ENCODE data around the gene CCDC51. TPM values are rescaled to one million over a fixed set of nuclear protein-coding genes. Genes with fewer than 3 reads are reported as not detected.

CCDC51 gene
- total RNA-seq, 1 experiment from 2014 or later = 59.5 TPM

GRCh38 chr3:48422272-48422671 is 17.6 kb downstream of the CCDC51 start:
- DNase-seq = peak in 1 of 2 experiments; percentile 35
- intact Hi-C loops (cut with micrococcal nuclease; ENCODE audit: unreplicated experiment) = no loop called here
- H3K27me3 Mint-ChIP-seq (ENCODE audit: insufficient read depth, unreplicated experiment) = no peaks in the 10 kb centered on the region
- peak in 1 of 2 experiments; percentile 35 for TF ChIP-seq CTCF (IDR thresholded peaks at IDR 0.05; ENCODE audit: insufficient read depth in 1 of 2, low read depth in 1 of 2, low read length in 1 of 2, severe bottlenecking in 1 of 2, unreplicated experiment in 1 of 2)
- ChIA-PET POLR2A (interaction anchor here (1.0 kb wide), 1 partner anchor 12 kb away, joined by 4 read pairs; no protein-coding TSS in a partner anchor), CTCF (interaction anchor here (0.7 to 2.2 kb wide), 4 partner anchors 12 to 233 kb away, joined by 3 to 21 read pairs (median 5); no protein-coding TSS in a partner anchor)
- no peaks in the 10 kb centered on the region for H3K9me3 ChIP-seq
- no peak overlapping the region for H3K4me3 Mint-ChIP-seq (ENCODE audit: unreplicated experiment)
- H3K36me3 ChIP-seq (ENCODE audit: control insufficient read depth, insufficient read depth, low read length) = peaks cover 14% of the 10 kb centered on the region
- H3K36me3 Mint-ChIP-seq (ENCODE audit: insufficient read depth, unreplicated experiment) = peaks cover 68% of the 10 kb centered on the region
- H3K4me1 ChIP-seq = peaks cover 12% of the 10 kb centered on the region
- H3K27ac Mint-ChIP-seq (ENCODE audit: unreplicated experiment) = no peak overlapping the region
- peaks cover 22% of the 10 kb centered on the region for H3K4me1 Mint-ChIP-seq (ENCODE audit: low read depth, unreplicated experiment)
- H3K27me3 ChIP-seq (replicated peaks; ENCODE audit: control insufficient read depth, insufficient read depth, low read length) = no peaks in the 10 kb centered on the region
- no TSS peak for BruUV-seq (replicated peaks)
- H3K4me3 ChIP-seq (ENCODE audit: low read depth, low read length) = no peak overlapping the region
- H3K9me3 Mint-ChIP-seq (ENCODE audit: unreplicated experiment) = no peaks in the 10 kb centered on the region

GRCh38 chr3:48420561-48420960 is 19.4 kb downstream of the CCDC51 start:
- peaks cover 72% of the 10 kb centered on the region for H3K36me3 Mint-ChIP-seq (ENCODE audit: insufficient read depth, unreplicated experiment)
- H3K9me3 Mint-ChIP-seq (ENCODE audit: unreplicated experiment) = no peaks in the 10 kb centered on the region
- POLR2A ChIA-PET = no interaction called here
- BruUV-seq (replicated peaks) = no TSS peak
- peaks cover 13% of the 10 kb centered on the region for H3K36me3 ChIP-seq (ENCODE audit: control insufficient read depth, insufficient read depth, low read length)
- no peaks in the 10 kb centered on the region for H3K27me3 ChIP-seq (replicated peaks; ENCODE audit: control insufficient read depth, insufficient read depth, low read length)
- peaks cover 9% of the 10 kb centered on the region for H3K4me1 Mint-ChIP-seq (ENCODE audit: low read depth, unreplicated experiment)
- H3K27me3 Mint-ChIP-seq (ENCODE audit: insufficient read depth, unreplicated experiment) = no peaks in the 10 kb centered on the region
- no peak overlapping the region for H3K4me3 ChIP-seq (ENCODE audit: low read depth, low read length)
- intact Hi-C loops (cut with micrococcal nuclease; ENCODE audit: unreplicated experiment) = no loop called here
- no peak for DNase-seq
- CTCF ChIA-PET = interaction anchor here (6.1 kb wide), 1 partner anchor 15 kb away, joined by 40 read pairs; no protein-coding TSS in a partner anchor
- H3K4me3 Mint-ChIP-seq (ENCODE audit: unreplicated experiment) = no peak overlapping the region
- H3K4me1 ChIP-seq = no peaks in the 10 kb centered on the region
- no peaks in the 10 kb centered on the region for H3K9me3 ChIP-seq
- TF ChIP-seq CTCF (IDR thresholded peaks at IDR 0.05; ENCODE audit: insufficient read depth in 1 of 2, low read depth in 1 of 2, low read length in 1 of 2, severe bottlenecking in 1 of 2, unreplicated experiment in 1 of 2) = no peak
- H3K27ac Mint-ChIP-seq (ENCODE audit: unreplicated experiment) = no peak overlapping the region

GRCh38 chr3:48419597-48419996 is 20.3 kb downstream of the CCDC51 start:
- no peak overlapping the region for H3K27ac Mint-ChIP-seq (ENCODE audit: unreplicated experiment)
- H3K9me3 Mint-ChIP-seq (ENCODE audit: unreplicated experiment) = no peaks in the 10 kb centered on the region
- intact Hi-C loops (cut with micrococcal nuclease; ENCODE audit: unreplicated experiment) = no loop called here
- CTCF ChIA-PET = interaction anchor here (0.9 to 6.1 kb wide), 4 partner anchors 16 to 20 kb away, joined by 3 to 40 read pairs (median 4); partner anchors contain the start of genes CCDC51 and TMA7
- no peak for DNase-seq
- no peaks in the 10 kb centered on the region for H3K27me3 Mint-ChIP-seq (ENCODE audit: insufficient read depth, unreplicated experiment)
- H3K4me3 ChIP-seq (ENCODE audit: low read depth, low read length) = no peak overlapping the region
- H3K36me3 ChIP-seq (ENCODE audit: control insufficient read depth, insufficient read depth, low read length) = peaks cover 17% of the 10 kb centered on the region
- peaks cover 80% of the 10 kb centered on the region for H3K36me3 Mint-ChIP-seq (ENCODE audit: insufficient read depth, unreplicated experiment)
- no TSS peak for BruUV-seq (replicated peaks)
- H3K4me3 Mint-ChIP-seq (ENCODE audit: unreplicated experiment) = no peak overlapping the region
- peaks cover 7% of the 10 kb centered on the region for H3K4me1 Mint-ChIP-seq (ENCODE audit: low read depth, unreplicated experiment)
- no peaks in the 10 kb centered on the region for H3K9me3 ChIP-seq
- no peaks in the 10 kb centered on the region for H3K4me1 ChIP-seq
- H3K27me3 ChIP-seq (replicated peaks; ENCODE audit: control insufficient read depth, insufficient read depth, low read length) = no peaks in the 10 kb centered on the region
- no peak for TF ChIP-seq CTCF (IDR thresholded peaks at IDR 0.05; ENCODE audit: insufficient read depth in 1 of 2, low read depth in 1 of 2, low read length in 1 of 2, severe bottlenecking in 1 of 2, unreplicated experiment in 1 of 2)
- POLR2A ChIA-PET = no interaction called here
